GM19193 (cell line): Measurements from ENCODE around the gene C4orf50.

ENCODE experiments used
- POLR2A ChIP-seq: IDR thresholded peaks from 4 replicates; pipeline ENCODE4 v1.6.1; 2011; ENCODE audit not compliant: insufficient read depth, insufficient read length; ENCODE audit errors: extremely low read depth

The C4orf50 gene

DNA sequence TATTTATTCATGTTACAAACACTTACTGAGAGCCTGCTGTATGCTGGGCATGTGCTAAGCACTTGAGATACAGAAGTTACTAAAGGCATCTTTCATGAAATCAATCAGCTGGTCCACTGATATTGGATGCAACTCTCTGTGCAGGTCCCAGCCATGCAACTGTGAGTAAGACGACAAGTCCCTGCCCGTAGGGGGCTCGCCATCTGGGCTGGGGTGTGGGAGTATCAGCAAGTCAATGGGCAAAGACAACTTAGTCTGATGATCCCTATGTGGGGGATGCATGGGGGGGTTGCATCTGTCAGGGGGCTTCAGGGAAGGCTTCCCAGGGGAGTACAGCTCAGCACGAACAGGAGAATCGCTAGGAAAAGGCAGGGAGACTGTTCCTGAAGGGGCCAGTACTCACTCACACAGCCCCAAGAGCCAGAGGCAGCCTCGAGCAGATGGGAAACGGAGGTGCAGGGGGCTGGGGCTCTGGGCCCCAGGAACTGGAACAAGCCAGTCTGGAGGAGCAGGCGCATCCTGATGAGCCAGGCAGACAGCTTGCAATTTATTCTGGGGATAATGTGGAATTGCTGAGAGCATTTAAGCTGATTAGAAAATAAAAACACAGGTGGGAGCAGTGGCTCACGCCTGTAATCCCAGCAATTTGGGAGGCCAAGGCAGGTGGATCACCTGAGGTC, 165.6 kb downstream of the C4orf50 start:
- no peak for TF ChIP-seq POLR2A

DNA sequence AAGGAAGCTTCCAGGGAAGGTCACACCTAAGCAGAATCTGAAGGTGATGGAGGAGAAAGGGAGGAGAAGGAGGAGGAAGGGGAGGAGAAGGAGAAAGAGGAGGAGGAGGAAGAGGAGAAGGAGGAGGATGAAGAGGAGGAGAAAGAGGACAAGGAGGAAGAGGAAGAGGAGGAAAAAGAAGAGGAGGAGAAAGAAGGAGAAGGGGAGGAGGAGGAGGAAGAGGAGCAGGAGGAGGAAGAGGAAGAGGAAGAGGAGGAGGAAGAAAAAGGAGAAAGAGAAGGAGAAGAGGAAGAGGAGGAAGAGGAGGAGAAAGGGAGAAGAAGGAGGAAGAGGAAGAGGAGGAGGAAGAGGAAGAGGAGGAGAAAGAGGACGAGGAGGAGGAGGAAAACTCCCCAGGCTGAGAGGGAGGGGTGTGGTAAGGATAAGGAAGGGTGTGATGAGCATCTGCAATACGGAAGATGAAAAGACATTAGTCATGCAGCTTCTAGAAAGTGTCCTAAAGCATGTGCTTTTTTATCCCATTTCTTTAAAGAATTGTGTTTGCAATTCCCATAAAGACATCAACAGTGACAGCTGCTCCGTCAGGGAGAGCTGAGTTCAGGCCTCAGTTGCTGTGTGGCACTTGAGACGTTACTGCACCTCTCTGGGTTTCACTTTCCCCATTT, 166.5 kb downstream of the C4orf50 start:
- TF ChIP-seq POLR2A: no peak
